Breast epithelium (tissue), 4 donors: ENCODE results near the gene GAK. TPM values are rescaled to one million over a fixed set of nuclear protein-coding genes. Genes with fewer than 3 reads are reported as not detected.

Source experiments
- DNase-seq, 2 donors: peaks; one replicate each; pipeline ENCODE4 v3.0.0-alpha.2; 2019; ENCODE audit warnings: low spot score in 2 of 2
- H3K27ac ChIP-seq, 2 donors: fragments of 200-600 bp; sonication (generic) in 1 of 2; one replicate each; pipeline ENCODE4 v1.5.1; 2016 to 2019; ENCODE audit warnings: mild to moderate bottlenecking in 1 of 2
- H3K27me3 ChIP-seq, 2 donors: fragments of 200-600 bp; sonication (generic) in 1 of 2; one replicate each; pipeline versions ENCODE4 v1.5.1 to v1.6.0; 2017 to 2019; ENCODE audit warnings: control low read depth in 1 of 2, mild to moderate bottlenecking in 1 of 2
- H3K36me3 ChIP-seq: fragments of 200-600 bp; one replicate; pipeline ENCODE4 v1.5.1; 2019
- H3K4me1 ChIP-seq, 2 donors: fragments of 200-600 bp; sonication (generic); one replicate each; pipeline ENCODE4 v1.5.1; 2016 to 2019; ENCODE audit warnings: control low read depth in 1 of 2
- H3K4me3 ChIP-seq, 3 donors: fragments of 200-600 bp; sonication (generic); 1 replicate in 2 of 3; 2 replicates in 1 of 3; pipeline ENCODE4 v1.5.1; 2016 to 2019; ENCODE audit warnings: mild to moderate bottlenecking in 3 of 3, moderate library complexity in 2 of 3
- H3K9me3 ChIP-seq, 2 donors: fragments of 200-600 bp; sonication (generic) in 1 of 2; one replicate each; pipeline ENCODE4 v1.5.1; 2016 to 2019; ENCODE audit warnings: control low read depth in 1 of 2
- CTCF ChIP-seq, 3 donors: fragments of 450-650 bp; IDR thresholded peaks; one replicate each; pipeline ENCODE4 v1.5.1; 2016 to 2017; ENCODE audit warnings: antibody characterized with exemption in 3 of 3, mild to moderate bottlenecking in 3 of 3, moderate library complexity in 3 of 3
- POLR2A ChIP-seq: fragments of 450-650 bp; IDR thresholded peaks from one replicate; pipeline ENCODE4 v1.6.1; 2016; ENCODE audit warnings: antibody characterized with exemption, mild to moderate bottlenecking, moderate library complexity
- POLR2AphosphoS5 ChIP-seq, 3 donors: sonication (generic); formaldehyde crosslinking; IDR thresholded peaks; one replicate each; pipeline ENCODE4 v1.6.1; 2017; ENCODE audit warnings: antibody characterized with exemption in 3 of 3
- intact Hi-C: fragments of 100-400 bp; cut with DNase I; formaldehyde crosslinking; loops from one replicate; pipeline ENCODE4 v1.15.1; 2023; ENCODE audit warnings: low total_unique reads
- total RNA-seq, 3 donors: library from RNA; depleted of rRNA; stranded (reverse); fragments of >200 nt; gene quantifications; one replicate each; pipeline ENCODE4 v1.1.0, GENCODE V29; 2016

Gene GAK
- total RNA-seq, 3 donors from 2014 or later: 76.2 to 95.7 (median 81.9) TPM

GRCh38 chr4:834368-835147 is 97.6 kb downstream of the GAK start:
- DNase-seq: no peak
- Histone ChIP-seq H3K4me1 (no peaks in the 10 kb centered on the region), H3K27ac (no peak overlapping the region), H3K4me3 (no peak overlapping the region), H3K9me3 (peaks cover 40 to 47% of the 10 kb centered on the region in 2 donors), H3K27me3 (peaks cover 0 to 14% of the 10 kb centered on the region in 2 donors), H3K36me3 (peaks cover 3% of the 10 kb centered on the region)
- TF ChIP-seq POLR2A (no peak), POLR2AphosphoS5 (IDR thresholded peaks at IDR 0.05) (no peak), CTCF (IDR thresholded peaks at IDR 0.05) (no peak)
- intact Hi-C loops: no loop called here

- Histone ChIP-seq H3K9me3 (peaks cover 38 to 47% of the 10 kb centered on the region in 2 donors), H3K36me3 (peaks cover 3% of the 10 kb centered on the region), H3K4me1 (no peaks in the 10 kb centered on the region), H3K27ac (no peak overlapping the region), H3K27me3 (peaks cover 0 to 14% of the 10 kb centered on the region in 2 donors), H3K4me3 (no peak overlapping the region)
- intact Hi-C loops: loop anchor here (1.0 kb wide), 1 partner anchor 26 kb away; no protein-coding TSS in a partner anchor
- TF ChIP-seq POLR2A (no peak), POLR2AphosphoS5 (IDR thresholded peaks at IDR 0.05) (no peak), CTCF (IDR thresholded peaks at IDR 0.05) (no peak)
- DNase-seq: no peak
These were observed 98.3 kb downstream of the GAK start for GRCh38 chr4:833731-834367.

- peaks cover 0 to 19% of the 10 kb centered on the region in 2 donors for H3K27me3 ChIP-seq
- H3K9me3 ChIP-seq: peaks cover 32 to 45% of the 10 kb centered on the region in 2 donors
- no peak overlapping the region for H3K4me3 ChIP-seq
- no peak for DNase-seq
- no peaks in the 10 kb centered on the region for H3K36me3 ChIP-seq
- no peak overlapping the region for H3K27ac ChIP-seq
- H3K4me1 ChIP-seq: no peaks in the 10 kb centered on the region
- intact Hi-C loops: loop anchor here (1.0 kb wide), 1 partner anchor 27 kb away; no protein-coding TSS in a partner anchor
- TF ChIP-seq POLR2A (no peak), CTCF (IDR thresholded peaks at IDR 0.05) (no peak), POLR2AphosphoS5 (IDR thresholded peaks at IDR 0.05) (no peak)
These were observed 99.0 kb downstream of the GAK start for GRCh38 chr4:833156-833555.

- H3K4me3 ChIP-seq: no peak overlapping the region
- no peak for DNase-seq
- intact Hi-C loops: no loop called here
- H3K36me3 ChIP-seq: no peaks in the 10 kb centered on the region
- no peak overlapping the region for H3K27ac ChIP-seq
- H3K4me1 ChIP-seq: no peaks in the 10 kb centered on the region
- TF ChIP-seq POLR2A (no peak), CTCF (IDR thresholded peaks at IDR 0.05) (no peak), POLR2AphosphoS5 (IDR thresholded peaks at IDR 0.05) (no peak)
- H3K9me3 ChIP-seq: peaks cover 26 to 39% of the 10 kb centered on the region in 2 donors
- peaks cover 0 to 25% of the 10 kb centered on the region in 2 donors for H3K27me3 ChIP-seq
These were observed 99.6 kb downstream of the GAK start for GRCh38 chr4:832536-832935.

- peaks cover 0 to 29% of the 10 kb centered on the region in 2 donors for H3K27me3 ChIP-seq
- no peaks in the 10 kb centered on the region for H3K36me3 ChIP-seq
- H3K9me3 ChIP-seq: peaks cover 21 to 35% of the 10 kb centered on the region in 2 donors
These were observed 100.0 kb downstream of the GAK start for GRCh38 chr4:832108-832507.

More at GRCh38 chr4:832108-832507, 100.0 kb downstream of the GAK start:
- no peaks in the 10 kb centered on the region for H3K4me1 ChIP-seq
- no peak overlapping the region for H3K27ac ChIP-seq
- TF ChIP-seq CTCF (IDR thresholded peaks at IDR 0.05) (no peak), POLR2A (no peak), POLR2AphosphoS5 (IDR thresholded peaks at IDR 0.05) (no peak)
- no peak for DNase-seq
- H3K4me3 ChIP-seq: no peak overlapping the region
- intact Hi-C loops: no loop called here
